RWPE1 (cell line): ENCODE results near the gene TFCP2.

Source experiments
- CTCF ChIA-PET: fragments of 350-600 bp; sonication (Branson Sonifier 250); formaldehyde crosslinking; extraction: SDS; loops from one replicate; lab custom pipeline; 2021; lab: Yijun Ruan, JAX
- POLR2A ChIA-PET: fragments of 400-600 bp; formaldehyde crosslinking; extraction: SDS; loops from one replicate; lab custom pipeline; 2020; ENCODE audit warnings: antibody characterized with exemption; ENCODE audit not compliant: low non-redundant PET; lab: Yijun Ruan, JAX
- DNase-seq: peaks from one replicate; pipeline ENCODE4 v3.0.0; 2012; ENCODE audit warnings: low spot score
- H3K27ac ChIP-seq: fragments of 450-650 bp; 2 replicates; pipeline ENCODE4 v1.5.1; 2017
- TF ChIP-seq, protein P1 (sequence below): fragments of 450-650 bp; conservative IDR thresholded peaks from 2 replicates; pipeline ENCODE4 v1.5.1; 2017; ENCODE audit warnings: low read depth, mild to moderate bottlenecking

The TFCP2 gene

DNA sequence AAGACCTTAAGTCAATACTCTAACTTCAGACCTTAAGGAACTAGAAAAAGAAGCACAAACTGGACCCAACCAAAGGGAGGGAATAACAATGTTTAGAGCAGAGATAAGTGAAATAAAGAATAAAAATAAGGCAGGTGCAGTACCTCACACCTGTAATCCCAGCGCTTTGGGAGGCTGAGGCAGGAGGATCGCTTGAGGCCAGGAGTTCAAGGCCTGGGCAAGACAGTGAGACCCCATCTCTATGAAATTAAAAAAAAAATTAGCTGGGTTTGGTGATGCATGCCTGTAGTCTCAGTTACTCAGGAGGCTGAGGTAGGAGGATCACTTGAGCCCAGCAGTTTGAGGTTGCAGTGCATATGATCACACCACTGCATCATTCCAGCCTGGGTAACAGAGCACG, 9.1 kb downstream of the TFCP2 start:
- ChIA-PET POLR2A (no interaction called here), CTCF (no interaction called here)
- DNase-seq, result no peak
- TF ChIP-seq, protein P1, sequence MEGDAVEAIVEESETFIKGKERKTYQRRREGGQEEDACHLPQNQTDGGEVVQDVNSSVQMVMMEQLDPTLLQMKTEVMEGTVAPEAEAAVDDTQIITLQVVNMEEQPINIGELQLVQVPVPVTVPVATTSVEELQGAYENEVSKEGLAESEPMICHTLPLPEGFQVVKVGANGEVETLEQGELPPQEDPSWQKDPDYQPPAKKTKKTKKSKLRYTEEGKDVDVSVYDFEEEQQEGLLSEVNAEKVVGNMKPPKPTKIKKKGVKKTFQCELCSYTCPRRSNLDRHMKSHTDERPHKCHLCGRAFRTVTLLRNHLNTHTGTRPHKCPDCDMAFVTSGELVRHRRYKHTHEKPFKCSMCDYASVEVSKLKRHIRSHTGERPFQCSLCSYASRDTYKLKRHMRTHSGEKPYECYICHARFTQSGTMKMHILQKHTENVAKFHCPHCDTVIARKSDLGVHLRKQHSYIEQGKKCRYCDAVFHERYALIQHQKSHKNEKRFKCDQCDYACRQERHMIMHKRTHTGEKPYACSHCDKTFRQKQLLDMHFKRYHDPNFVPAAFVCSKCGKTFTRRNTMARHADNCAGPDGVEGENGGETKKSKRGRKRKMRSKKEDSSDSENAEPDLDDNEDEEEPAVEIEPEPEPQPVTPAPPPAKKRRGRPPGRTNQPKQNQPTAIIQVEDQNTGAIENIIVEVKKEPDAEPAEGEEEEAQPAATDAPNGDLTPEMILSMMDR, result no peak
- H3K27ac ChIP-seq, result no peak overlapping the region

DNA sequence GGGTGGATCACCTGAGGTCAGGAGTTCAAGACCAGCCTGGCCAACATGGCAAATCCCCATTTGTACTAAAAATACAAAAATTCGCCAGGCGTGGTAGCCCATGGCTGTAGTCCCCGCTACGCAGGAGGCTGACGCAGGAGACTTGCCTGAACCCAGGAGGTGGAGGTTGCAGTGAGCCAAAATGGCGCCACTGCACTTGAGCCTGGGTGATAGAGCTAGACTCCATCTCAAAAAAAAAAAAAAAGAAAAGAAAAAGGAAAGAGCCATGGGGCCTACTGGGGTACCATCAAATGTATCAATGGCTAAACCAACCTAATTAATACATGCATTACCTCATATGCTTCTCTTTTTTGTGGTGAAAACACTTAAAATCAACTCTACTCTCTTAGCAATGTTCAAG, 10.7 kb downstream of the TFCP2 start:
- POLR2A ChIA-PET, result no interaction called here
- TF ChIP-seq, protein P1, result no peak
- no peak for DNase-seq
- CTCF ChIA-PET, result interaction anchor here (0.6 kb wide), 3 partner anchors 91 to 757 kb away, joined by 3 to 4 read pairs (median 3); no protein-coding TSS in a partner anchor
- no peak overlapping the region for H3K27ac ChIP-seq

DNA sequence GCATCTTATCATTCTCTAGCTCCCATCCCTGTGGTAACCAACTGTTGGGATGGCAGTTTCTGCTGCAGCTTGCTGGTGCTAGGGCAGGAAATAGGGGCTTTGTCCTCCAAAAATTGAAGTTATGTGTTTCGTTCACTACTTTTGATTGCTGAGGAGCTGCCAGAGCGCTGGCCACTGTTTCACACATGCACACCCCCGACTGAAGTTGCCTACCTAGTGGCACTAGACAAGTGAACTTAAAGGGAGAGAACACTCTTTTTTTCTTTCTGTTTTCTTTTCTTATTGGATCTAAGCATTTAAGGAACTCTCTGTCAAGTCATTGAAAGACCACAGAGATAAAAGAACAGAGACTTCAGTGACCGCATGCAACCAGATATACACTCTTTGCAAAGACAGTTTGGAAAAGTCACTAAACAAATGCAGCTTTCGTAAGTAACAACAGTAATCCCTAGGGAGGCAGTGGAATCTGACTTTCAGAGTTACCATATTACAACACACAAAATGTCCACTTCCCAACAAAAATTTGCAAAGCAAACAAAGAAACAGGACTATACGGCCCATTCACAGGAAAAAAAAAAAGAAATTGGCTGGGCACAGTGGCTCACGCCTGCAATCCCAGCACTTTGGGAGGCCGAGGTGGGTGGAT, 12.0 kb downstream of the TFCP2 start:
- ChIA-PET POLR2A (no interaction called here), CTCF (no interaction called here)
- TF ChIP-seq, protein P1, result no peak
- DNase-seq, result no peak
- H3K27ac ChIP-seq, result no peak overlapping the region

DNA sequence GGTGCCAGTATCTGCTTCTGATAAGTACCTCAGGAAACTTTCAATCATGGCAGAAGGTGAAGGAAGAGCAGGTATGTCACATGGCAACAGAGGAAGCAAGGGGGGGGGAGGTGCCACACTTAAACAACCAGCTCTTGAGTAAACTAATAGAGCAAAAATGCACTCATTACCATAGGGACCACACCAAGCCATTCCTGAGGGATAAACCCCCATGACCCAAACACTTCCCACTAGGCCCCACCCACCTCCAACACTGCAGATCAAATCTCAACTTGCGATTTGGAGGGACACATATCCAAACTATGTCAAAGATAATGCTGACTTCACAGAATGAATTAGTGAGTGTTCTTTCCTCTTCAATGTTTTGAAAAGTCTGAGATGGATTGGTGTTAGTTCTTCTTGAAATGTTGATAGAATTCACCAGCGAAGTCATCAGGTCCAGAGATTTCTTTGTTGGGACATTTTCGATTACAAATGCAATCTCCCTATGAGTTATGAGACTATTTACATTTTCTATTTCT, 16.6 kb downstream of the TFCP2 start:
- no peak overlapping the region for H3K27ac ChIP-seq
- ChIA-PET POLR2A (no interaction called here), CTCF (no interaction called here)
- TF ChIP-seq, protein P1, result no peak
- no peak for DNase-seq

DNA sequence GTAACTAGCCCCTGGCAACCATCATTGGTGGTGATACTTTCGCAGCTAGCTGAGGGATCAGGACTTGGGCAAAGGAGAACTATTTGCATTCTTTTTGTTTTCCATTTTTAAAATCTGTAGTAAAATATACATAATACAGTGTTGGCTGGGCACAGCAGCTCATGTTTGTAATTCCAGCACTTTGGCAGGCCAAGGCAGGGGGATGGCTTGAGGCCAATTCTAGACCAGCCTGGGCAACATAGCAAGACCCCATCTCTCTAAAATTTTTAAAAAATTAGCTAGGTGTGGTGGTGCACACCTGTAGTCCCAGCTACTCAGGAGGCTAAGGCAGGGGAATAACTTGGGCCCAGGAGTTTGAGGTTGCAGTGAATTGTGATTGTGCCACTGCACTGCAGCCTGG, 20.0 kb downstream of the TFCP2 start:
- TF ChIP-seq, protein P1, result no peak

DNA sequence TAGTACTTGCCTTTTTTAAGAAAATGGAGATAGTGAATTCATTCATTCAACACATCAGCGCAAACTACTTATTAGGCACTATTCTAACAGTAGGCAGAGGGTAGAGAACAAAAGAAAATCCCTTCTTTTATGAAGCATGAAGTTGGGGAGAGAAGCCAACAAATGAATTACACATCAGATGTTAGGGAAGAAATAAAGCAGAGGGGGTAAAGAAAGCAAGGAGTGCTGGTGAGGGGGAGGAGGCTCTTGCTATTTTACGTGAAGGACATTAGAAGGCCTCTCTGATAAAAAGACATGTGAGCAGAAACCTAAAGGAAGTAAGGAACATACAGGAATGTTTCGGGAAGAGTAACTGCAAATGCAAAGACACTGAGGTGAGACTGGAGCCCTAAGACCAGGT, 22.2 kb downstream of the TFCP2 start:
- ChIA-PET POLR2A (no interaction called here), CTCF (no interaction called here)
- no peak for DNase-seq
- TF ChIP-seq, protein P1, result no peak
- H3K27ac ChIP-seq, result no peak overlapping the region

More for the DNA sequence above, 20.0 kb downstream of the TFCP2 start:
- CTCF ChIA-PET, result interaction anchor here (0.7 kb wide), 1 partner anchor 78 kb away, joined by 6 read pairs; no protein-coding TSS in a partner anchor
- no peak for DNase-seq
- POLR2A ChIA-PET, result no interaction called here
- no peak overlapping the region for H3K27ac ChIP-seq
